Left lung (tissue), 10 donors: Measurements from ENCODE around the gene VAV1. TPM values are rescaled to one million over a fixed set of nuclear protein-coding genes. Genes with fewer than 3 reads are reported as not detected.

ENCODE experiments used
- ATAC-seq: fragments of 200-7000 bp; cut with Tn5 transposase; one replicate; pipeline ENCODE4 v1.9.1; 2020; ENCODE audit warnings: moderate library complexity
- DNase-seq, 4 donors: peaks; one replicate each; pipeline ENCODE4 v3.0.0-alpha.2; 2013 to 2020
- H3K27ac ChIP-seq, 2 donors: fragments of 200-600 bp; sonication (generic) in 1 of 2; one replicate each; pipeline versions ENCODE4 v1.5.0 to v1.8.0; 2020 to 2021
- H3K27me3 ChIP-seq, 2 donors: fragments of 200-600 bp; sonication (generic) in 1 of 2; one replicate each; pipeline versions ENCODE4 v1.5.0 to v1.8.0; 2020 to 2021
- H3K36me3 ChIP-seq, 2 donors: fragments of 200-600 bp; sonication (generic) in 1 of 2; one replicate each; pipeline versions ENCODE4 v1.5.0 to v1.8.0; 2020 to 2021
- H3K4me1 ChIP-seq, 2 donors: fragments of 200-600 bp; one replicate each; pipeline ENCODE4 v1.8.0; 2021
- H3K4me3 ChIP-seq, 2 donors: fragments of 200-600 bp; sonication (generic) in 1 of 2; one replicate each; pipeline versions ENCODE4 v1.5.0 to v1.8.0; 2020 to 2021; ENCODE audit warnings: mild to moderate bottlenecking in 1 of 2
- H3K9me3 ChIP-seq, 2 donors: fragments of 200-600 bp; sonication (generic) in 1 of 2; one replicate each; pipeline versions ENCODE4 v1.5.0 to v1.8.0; 2020 to 2021
- intact Hi-C, 2 donors: fragments of 100-400 bp; cut with DNase I; formaldehyde crosslinking; loops; one replicate each; pipeline versions ENCODE4 v1.11.2 to v1.14.2; 2022
- polyA plus RNA-seq, 6 donors: library from polyadenylated mRNA; unstranded; fragments of 120-200 nt; gene quantifications; one replicate each; pipeline ENCODE4 v1.2.1, GENCODE V29; 2013; ENCODE audit not compliant: insufficient read length in 6 of 6
- total RNA-seq, 2 donors: library from RNA; stranded (reverse); fragmentation: NEBNext Ultra II Directional; extraction: Animal tissue kit (Norgen Biotek cat#: 25700); gene quantifications; one replicate each; pipeline ENCODE4 v1.2.1, GENCODE V29; 2021
- TF ChIP-seq, protein P1 (sequence below), 2 donors: fragments of 200-600 bp; sonication (generic) in 1 of 2; IDR thresholded peaks; one replicate each; pipeline versions ENCODE4 v1.5.0 to v1.8.0; 2021; ENCODE audit warnings: antibody characterized with exemption in 2 of 2
- donor health status: DM: no; HTN: yes; CAD: no.
- donor health status: DM: no; HTN: no; CAD: no.

VAV1 gene
- total and polyA plus RNA-seq, 8 donors: 2.0 to 51.3 (median 2.8) TPM

DNA sequence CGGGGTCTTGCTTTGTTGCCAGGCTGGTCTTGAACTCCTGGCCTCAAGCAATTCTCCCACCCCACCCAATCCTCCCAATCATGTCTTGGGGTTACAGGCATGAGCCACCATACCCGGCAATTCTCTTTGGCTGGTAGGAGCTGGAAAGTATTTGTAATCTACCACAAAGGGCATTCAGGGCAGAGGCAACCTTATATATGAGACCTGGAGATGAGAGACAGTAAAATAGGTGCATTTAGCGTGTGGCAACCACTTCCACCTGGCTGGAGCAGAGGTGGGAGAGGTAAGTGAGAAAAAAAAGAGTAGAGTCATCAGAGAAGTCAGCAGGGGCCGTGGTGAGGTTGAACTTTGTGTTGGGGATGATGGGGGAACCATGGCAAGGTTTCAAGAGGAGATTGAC is 36.8 kb downstream of the VAV1 start:
- Histone ChIP-seq H3K9me3 (no peaks in the 10 kb centered on the region), H3K27ac (no peak overlapping the region), H3K4me3 (no peak overlapping the region), H3K27me3 (no peaks in the 10 kb centered on the region), H3K36me3 (no peaks in the 10 kb centered on the region), H3K4me1 (peaks cover 0 to 10% of the 10 kb centered on the region in 2 donors)
- intact Hi-C loops: no loop called here
- DNase-seq (no peak), ATAC-seq (no peak)
- TF ChIP-seq, protein P1, sequence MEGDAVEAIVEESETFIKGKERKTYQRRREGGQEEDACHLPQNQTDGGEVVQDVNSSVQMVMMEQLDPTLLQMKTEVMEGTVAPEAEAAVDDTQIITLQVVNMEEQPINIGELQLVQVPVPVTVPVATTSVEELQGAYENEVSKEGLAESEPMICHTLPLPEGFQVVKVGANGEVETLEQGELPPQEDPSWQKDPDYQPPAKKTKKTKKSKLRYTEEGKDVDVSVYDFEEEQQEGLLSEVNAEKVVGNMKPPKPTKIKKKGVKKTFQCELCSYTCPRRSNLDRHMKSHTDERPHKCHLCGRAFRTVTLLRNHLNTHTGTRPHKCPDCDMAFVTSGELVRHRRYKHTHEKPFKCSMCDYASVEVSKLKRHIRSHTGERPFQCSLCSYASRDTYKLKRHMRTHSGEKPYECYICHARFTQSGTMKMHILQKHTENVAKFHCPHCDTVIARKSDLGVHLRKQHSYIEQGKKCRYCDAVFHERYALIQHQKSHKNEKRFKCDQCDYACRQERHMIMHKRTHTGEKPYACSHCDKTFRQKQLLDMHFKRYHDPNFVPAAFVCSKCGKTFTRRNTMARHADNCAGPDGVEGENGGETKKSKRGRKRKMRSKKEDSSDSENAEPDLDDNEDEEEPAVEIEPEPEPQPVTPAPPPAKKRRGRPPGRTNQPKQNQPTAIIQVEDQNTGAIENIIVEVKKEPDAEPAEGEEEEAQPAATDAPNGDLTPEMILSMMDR (IDR thresholded peaks at IDR 0.05): no peak

- Histone ChIP-seq H3K27me3 (no peaks in the 10 kb centered on the region), H3K27ac (no peak overlapping the region), H3K4me1 (peaks cover 0 to 14% of the 10 kb centered on the region in 2 donors), H3K9me3 (no peaks in the 10 kb centered on the region), H3K4me3 (no peak overlapping the region), H3K36me3 (no peaks in the 10 kb centered on the region)
- DNase-seq (no peak), ATAC-seq (no peak)
- TF ChIP-seq, protein P1 (IDR thresholded peaks at IDR 0.05): no peak
- intact Hi-C loops: no loop called here
Observed at GRCh38 chr19:6811378-6811777, 38.9 kb downstream of the VAV1 start.

DNA sequence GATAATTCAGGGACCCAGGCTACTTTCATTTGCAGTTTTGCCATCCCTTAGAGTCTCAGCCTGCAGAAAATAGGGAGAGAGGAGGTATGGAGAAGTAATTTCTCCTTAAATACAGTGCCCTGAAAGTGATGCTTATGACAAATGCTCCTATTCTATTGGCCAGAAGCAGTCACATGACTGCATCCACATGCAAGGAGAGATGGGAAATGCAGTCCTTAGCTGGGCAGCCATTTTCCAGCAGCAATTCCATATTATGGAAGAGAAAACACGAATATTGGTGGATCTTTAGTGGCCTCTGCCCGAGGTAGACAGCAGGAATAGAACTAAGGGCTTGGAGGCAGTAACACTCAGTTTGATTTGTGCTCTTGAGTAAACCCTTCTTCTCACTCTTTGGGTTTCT is 39.4 kb downstream of the VAV1 start:
- intact Hi-C loops: no loop called here
- ATAC-seq (peak; percentile 29), DNase-seq (no peak)
- Histone ChIP-seq H3K4me3 (no peak overlapping the region), H3K27me3 (no peaks in the 10 kb centered on the region), H3K9me3 (no peaks in the 10 kb centered on the region), H3K36me3 (no peaks in the 10 kb centered on the region), H3K27ac (no peak overlapping the region), H3K4me1 (peaks cover 0 to 14% of the 10 kb centered on the region in 2 donors)
- TF ChIP-seq, protein P1 (IDR thresholded peaks at IDR 0.05): no peak

GRCh38 chr19:6812612-6813011 is 40.1 kb downstream of the VAV1 start:
- Histone ChIP-seq H3K4me3 (no peak overlapping the region), H3K9me3 (no peaks in the 10 kb centered on the region), H3K27me3 (no peaks in the 10 kb centered on the region), H3K36me3 (no peaks in the 10 kb centered on the region), H3K4me1 (peaks cover 0 to 14% of the 10 kb centered on the region in 2 donors), H3K27ac (no peak overlapping the region)
- intact Hi-C loops: no loop called here
- TF ChIP-seq, protein P1 (IDR thresholded peaks at IDR 0.05): no peak
- ATAC-seq: no peak
- DNase-seq: no peak

DNA sequence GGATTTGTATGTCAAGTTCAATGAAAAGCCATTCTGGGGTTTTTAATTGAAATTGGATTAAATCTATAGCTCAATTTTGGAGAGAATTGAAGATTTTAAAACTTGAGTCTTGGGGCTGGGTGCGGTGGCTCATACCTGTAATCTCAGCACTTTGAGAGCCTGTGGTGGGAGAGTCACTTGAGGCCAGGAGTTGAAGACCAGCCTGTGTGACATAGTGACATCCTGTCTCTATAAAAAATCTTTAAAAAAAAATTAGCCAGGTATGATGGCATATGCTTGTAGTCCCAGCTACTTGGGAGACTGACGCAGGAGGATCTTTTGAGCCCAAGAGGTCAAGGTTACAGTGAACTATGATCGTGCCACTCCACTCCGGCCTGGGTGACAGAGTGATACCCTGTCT is 41.2 kb downstream of the VAV1 start:
- DNase-seq (no peak), ATAC-seq (no peak)
- Histone ChIP-seq H3K27me3 (no peaks in the 10 kb centered on the region), H3K27ac (no peak overlapping the region), H3K36me3 (no peaks in the 10 kb centered on the region), H3K9me3 (no peaks in the 10 kb centered on the region), H3K4me3 (no peak overlapping the region), H3K4me1 (peaks cover 0 to 14% of the 10 kb centered on the region in 2 donors)
- intact Hi-C loops: no loop called here
- TF ChIP-seq, protein P1 (IDR thresholded peaks at IDR 0.05): no peak
